Measurements from ENCODE around the gene ZNF654. TPM values are rescaled to one million over a fixed set of nuclear protein-coding genes. Genes with fewer than 3 reads are reported as not detected.

ZNF654 gene
- total RNA-seq, 2 experiments from 2014 or later: 16.2 to 17.2 TPM

DNA sequence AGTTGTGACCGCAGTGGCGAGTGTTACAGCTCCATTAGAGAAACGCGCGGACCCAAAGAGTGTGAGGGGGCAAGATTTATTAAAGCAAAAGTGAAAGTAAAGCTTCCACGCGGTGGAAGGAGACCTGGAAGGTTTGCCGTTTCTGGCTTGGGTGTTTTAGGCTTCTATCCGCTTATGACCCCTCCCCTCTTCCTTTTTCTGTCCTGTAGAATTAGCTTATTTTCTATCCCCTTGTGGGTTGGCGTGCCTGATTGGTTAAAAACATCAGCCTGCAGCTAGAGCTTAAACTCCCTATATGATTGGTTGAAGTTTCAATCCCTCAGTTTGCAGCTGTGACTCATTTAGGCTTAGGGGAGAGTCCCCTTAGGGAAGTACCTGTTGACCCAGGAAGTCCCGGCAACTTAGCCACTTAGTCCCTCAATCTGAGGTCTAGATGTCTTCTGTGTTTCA is 130.3 kb downstream of the ZNF654 start:
- peak overlapping the region; percentile 63 for H3K27ac Mint-ChIP-seq
- H3K9me3 Mint-ChIP-seq: peaks cover 22% of the 10 kb centered on the region
- H3K4me3 Mint-ChIP-seq: no peak overlapping the region
- no peaks in the 10 kb centered on the region for H3K27me3 Mint-ChIP-seq
- peaks cover 8% of the 10 kb centered on the region for H3K36me3 Mint-ChIP-seq
- peak; percentile 11 for DNase-seq
- peaks cover 7% of the 10 kb centered on the region for H3K4me1 Mint-ChIP-seq

DNA sequence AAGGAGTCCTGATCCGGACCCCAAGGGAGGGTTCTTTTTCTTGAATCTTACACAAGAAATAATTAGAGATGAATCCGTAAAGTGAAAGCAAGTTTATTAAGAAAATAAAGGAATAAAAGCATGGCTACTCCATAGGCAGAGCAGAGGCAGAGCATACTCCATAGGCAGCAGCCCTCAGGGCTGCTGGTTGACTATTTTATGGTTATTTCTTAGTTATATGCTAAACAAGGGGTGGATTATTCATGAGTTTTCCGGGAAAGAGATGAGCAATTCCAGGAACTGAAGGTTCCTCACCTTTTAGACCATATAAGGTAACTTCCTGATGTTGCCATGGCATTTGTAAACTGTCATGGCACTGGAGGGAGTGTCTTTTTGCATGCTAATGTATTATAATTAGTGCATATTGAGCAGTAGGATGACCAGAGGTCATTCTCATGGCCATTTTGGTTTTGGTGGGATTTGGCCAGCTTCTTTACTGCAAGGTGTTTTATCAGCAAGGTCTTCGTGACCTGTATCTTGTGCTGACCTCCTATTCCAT is 132.9 kb downstream of the ZNF654 start:
- DNase-seq: no peak
- Mint-ChIP-seq H3K27ac (no peak overlapping the region), H3K36me3 (peaks cover 4% of the 10 kb centered on the region), H3K9me3 (peaks cover 11% of the 10 kb centered on the region), H3K4me3 (no peak overlapping the region), H3K4me1 (peaks cover 11% of the 10 kb centered on the region), H3K27me3 (peaks cover 2% of the 10 kb centered on the region)

DNA sequence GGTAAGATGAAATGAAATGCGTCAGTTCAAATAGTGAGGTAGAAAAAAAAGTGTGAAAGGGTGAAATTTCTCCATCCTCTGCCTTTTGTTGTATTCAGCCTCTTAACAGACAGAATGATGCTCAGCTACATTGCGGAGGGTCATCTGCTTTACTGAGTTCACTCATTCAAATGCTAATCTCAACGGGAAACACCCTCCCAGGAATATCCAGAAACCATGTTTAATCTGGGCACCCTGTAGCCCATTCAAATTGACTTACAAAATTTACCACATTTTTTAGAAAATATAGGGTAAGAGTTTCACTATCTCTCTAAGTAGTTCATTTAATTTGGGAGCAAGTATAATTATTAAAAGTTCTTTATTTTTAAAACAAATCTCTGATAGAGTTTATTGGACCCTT is 133.6 kb downstream of the ZNF654 start:
- Mint-ChIP-seq H3K27ac (no peak overlapping the region), H3K9me3 (peaks cover 10% of the 10 kb centered on the region), H3K4me3 (no peak overlapping the region), H3K4me1 (peaks cover 11% of the 10 kb centered on the region), H3K36me3 (peaks cover 4% of the 10 kb centered on the region), H3K27me3 (peaks cover 5% of the 10 kb centered on the region)
- DNase-seq: no peak

Other genes starting within 250 kb of the ZNF654 start
- 10 to 100 TPM; 69.8 to 75.4 TPM for gene CGGBP1, start 250 bp upstream of the ZNF654 start, total RNA-seq
- gene C3orf38, start 90.7 kb downstream of the ZNF654 start, total RNA-seq: 10 to 100 TPM; 21.4 to 24.1 TPM

Measured in activated naive CD8-positive, alpha-beta T cell treated with anti-CD3 and anti-CD28 coated beads for 36 hours (primary cell).